ENCODE measurements around the gene WDR4. TPM values are rescaled to one million over a fixed set of nuclear protein-coding genes. Genes with fewer than 3 reads are reported as not detected.
A peak's percentile ranks its signal among the peaks of the same experiment; 100 is the strongest.

Gene WDR4
- polyA plus RNA-seq, 1 of the 3 experiments (the other 2 are of a cell fraction) = 26.5 TPM

DNA sequence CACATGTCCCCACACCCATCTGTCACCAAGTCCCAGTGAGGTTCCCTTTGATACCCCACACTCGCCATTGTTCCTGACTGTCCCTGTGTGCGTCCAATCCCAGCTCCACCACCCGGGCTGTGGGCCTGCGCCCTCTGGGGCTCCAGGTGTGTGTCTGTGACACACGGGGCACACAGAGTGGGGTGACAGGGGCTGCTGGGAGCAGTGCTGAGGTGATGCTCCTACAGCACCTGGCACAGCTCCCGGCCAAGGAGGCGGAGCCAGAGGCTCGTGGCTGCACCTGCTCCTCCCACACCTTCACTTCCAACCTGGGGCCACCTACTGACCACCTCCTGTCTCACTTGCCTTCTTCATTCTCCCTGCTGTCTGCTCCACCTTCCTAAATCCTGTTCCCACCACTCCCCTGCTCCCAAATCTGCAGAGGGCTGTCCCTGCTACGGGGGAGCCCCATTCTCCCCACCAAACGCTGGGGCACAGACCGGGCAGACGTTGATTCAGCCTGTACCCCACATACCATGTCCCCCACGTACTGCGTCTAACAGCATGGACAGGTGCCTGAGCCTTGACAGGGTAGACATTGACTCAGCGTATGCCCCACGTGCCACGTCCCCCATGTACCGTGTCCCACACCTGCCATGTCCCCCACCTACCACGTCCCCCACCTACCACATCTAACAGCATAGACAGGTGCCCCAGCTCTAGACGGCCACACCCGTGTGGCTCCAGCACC, 16.4 kb downstream of the WDR4 start:
- Histone ChIP-seq H3K9me3 (no peaks in the 10 kb centered on the region), H3K27ac (ENCODE audit: low read depth in 2 of 2, low read length in 1 of 2) (no peak overlapping the region; a peak in 1 of 4 replicates), H3K9me2 (no peaks in the 10 kb centered on the region), H3K9ac (no peak overlapping the region), H3K4me3 (ENCODE audit: low read depth in 2 of 2, low read length in 1 of 2) (no peak overlapping the region), H3K4me2 (no peak overlapping the region), H2AFZ (ENCODE audit: low read depth) (no peak overlapping the region), H4K20me1 (ENCODE audit: insufficient read depth) (peaks cover 27% of the 10 kb centered on the region), H3K4me1 (ENCODE audit: control insufficient read depth in 1 of 2, insufficient read depth in 2 of 2, low read depth in 1 of 2, low read length in 1 of 2) (peaks cover 0 to 25% of the 10 kb centered on the region in 2 experiments; a peak in 1 of 4 replicates), H3K79me2 (ENCODE audit: insufficient read depth) (peaks cover 53% of the 10 kb centered on the region), H3F3A (replicated peaks; ENCODE audit: insufficient read depth) (no peaks in the 10 kb centered on the region), H3K27me3 (ENCODE audit: insufficient read depth) (no peaks in the 10 kb centered on the region), H3K36me3 (replicated peaks in 1 of 2; ENCODE audit: control insufficient read depth in 1 of 2, insufficient read depth in 2 of 2, low read length in 1 of 2) (peaks cover 3 to 71% of the 10 kb centered on the region in 2 experiments)
- TF ChIP-seq NRF1 (IDR thresholded peaks at IDR 0.05; ENCODE audit: low read depth, low read length) (no peak), YY1 (IDR thresholded peaks at IDR 0.05; ENCODE audit: low read depth) (no peak), RCOR1 (IDR thresholded peaks at IDR 0.05; ENCODE audit: low read length) (no peak), TCF12 (IDR thresholded peaks at IDR 0.05) (no peak), RAD21 (IDR thresholded peaks at IDR 0.05; ENCODE audit: low read length) (no peak), NFIC (IDR thresholded peaks at IDR 0.05; ENCODE audit: borderline replicate concordance) (no peak), JUND (IDR thresholded peaks at IDR 0.05) (no peak), POLR2AphosphoS5 (IDR thresholded peaks at IDR 0.05; ENCODE audit: low read depth, low read length) (no peak), RFX5 (IDR thresholded peaks at IDR 0.05; ENCODE audit: low read length) (no peak), TAF1 (IDR thresholded peaks at IDR 0.05; ENCODE audit: borderline replicate concordance, low read depth, low read length) (no peak), FOSL2 (IDR thresholded peaks at IDR 0.05; ENCODE audit: borderline replicate concordance, low read depth) (no peak), GATA2 (CRISPR knock-in tag; IDR thresholded peaks at IDR 0.05) (no peak), TEAD4 (IDR thresholded peaks at IDR 0.05; ENCODE audit: borderline replicate concordance, insufficient read depth) (no peak)
- TF ChIP-seq, protein P1, sequence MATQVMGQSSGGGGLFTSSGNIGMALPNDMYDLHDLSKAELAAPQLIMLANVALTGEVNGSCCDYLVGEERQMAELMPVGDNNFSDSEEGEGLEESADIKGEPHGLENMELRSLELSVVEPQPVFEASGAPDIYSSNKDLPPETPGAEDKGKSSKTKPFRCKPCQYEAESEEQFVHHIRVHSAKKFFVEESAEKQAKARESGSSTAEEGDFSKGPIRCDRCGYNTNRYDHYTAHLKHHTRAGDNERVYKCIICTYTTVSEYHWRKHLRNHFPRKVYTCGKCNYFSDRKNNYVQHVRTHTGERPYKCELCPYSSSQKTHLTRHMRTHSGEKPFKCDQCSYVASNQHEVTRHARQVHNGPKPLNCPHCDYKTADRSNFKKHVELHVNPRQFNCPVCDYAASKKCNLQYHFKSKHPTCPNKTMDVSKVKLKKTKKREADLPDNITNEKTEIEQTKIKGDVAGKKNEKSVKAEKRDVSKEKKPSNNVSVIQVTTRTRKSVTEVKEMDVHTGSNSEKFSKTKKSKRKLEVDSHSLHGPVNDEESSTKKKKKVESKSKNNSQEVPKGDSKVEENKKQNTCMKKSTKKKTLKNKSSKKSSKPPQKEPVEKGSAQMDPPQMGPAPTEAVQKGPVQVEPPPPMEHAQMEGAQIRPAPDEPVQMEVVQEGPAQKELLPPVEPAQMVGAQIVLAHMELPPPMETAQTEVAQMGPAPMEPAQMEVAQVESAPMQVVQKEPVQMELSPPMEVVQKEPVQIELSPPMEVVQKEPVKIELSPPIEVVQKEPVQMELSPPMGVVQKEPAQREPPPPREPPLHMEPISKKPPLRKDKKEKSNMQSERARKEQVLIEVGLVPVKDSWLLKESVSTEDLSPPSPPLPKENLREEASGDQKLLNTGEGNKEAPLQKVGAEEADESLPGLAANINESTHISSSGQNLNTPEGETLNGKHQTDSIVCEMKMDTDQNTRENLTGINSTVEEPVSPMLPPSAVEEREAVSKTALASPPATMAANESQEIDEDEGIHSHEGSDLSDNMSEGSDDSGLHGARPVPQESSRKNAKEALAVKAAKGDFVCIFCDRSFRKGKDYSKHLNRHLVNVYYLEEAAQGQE (IDR thresholded peaks at IDR 0.05; ENCODE audit: low read depth, low read length) = no peak
- TF ChIP-seq, protein P2, sequence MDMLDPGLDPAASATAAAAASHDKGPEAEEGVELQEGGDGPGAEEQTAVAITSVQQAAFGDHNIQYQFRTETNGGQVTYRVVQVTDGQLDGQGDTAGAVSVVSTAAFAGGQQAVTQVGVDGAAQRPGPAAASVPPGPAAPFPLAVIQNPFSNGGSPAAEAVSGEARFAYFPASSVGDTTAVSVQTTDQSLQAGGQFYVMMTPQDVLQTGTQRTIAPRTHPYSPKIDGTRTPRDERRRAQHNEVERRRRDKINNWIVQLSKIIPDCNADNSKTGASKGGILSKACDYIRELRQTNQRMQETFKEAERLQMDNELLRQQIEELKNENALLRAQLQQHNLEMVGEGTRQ (IDR thresholded peaks at IDR 0.05; ENCODE audit: borderline replicate concordance, low read depth, low read length) = no peak
- TF ChIP-seq, protein P3, sequence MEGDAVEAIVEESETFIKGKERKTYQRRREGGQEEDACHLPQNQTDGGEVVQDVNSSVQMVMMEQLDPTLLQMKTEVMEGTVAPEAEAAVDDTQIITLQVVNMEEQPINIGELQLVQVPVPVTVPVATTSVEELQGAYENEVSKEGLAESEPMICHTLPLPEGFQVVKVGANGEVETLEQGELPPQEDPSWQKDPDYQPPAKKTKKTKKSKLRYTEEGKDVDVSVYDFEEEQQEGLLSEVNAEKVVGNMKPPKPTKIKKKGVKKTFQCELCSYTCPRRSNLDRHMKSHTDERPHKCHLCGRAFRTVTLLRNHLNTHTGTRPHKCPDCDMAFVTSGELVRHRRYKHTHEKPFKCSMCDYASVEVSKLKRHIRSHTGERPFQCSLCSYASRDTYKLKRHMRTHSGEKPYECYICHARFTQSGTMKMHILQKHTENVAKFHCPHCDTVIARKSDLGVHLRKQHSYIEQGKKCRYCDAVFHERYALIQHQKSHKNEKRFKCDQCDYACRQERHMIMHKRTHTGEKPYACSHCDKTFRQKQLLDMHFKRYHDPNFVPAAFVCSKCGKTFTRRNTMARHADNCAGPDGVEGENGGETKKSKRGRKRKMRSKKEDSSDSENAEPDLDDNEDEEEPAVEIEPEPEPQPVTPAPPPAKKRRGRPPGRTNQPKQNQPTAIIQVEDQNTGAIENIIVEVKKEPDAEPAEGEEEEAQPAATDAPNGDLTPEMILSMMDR (IDR thresholded peaks at IDR 0.05) = no peak
- TF ChIP-seq, protein P4, sequence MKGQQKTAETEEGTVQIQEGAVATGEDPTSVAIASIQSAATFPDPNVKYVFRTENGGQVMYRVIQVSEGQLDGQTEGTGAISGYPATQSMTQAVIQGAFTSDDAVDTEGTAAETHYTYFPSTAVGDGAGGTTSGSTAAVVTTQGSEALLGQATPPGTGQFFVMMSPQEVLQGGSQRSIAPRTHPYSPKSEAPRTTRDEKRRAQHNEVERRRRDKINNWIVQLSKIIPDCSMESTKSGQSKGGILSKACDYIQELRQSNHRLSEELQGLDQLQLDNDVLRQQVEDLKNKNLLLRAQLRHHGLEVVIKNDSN (IDR thresholded peaks at IDR 0.05; ENCODE audit: borderline replicate concordance, low read depth) = no peak
- ChIA-PET POLR2A (no interaction called here), CTCF (interaction anchor here (2.3 kb wide), 1 partner anchor 270 kb away, joined by 6 read pairs; no protein-coding TSS in a partner anchor)
- WGBS (ENCODE audit: low lambda C conversion rate) = 96% methylated on average over 21 of the region's 21 CpGs
- DNase-seq = peak; percentile 16
